Activated T-helper 1 cell treated with anti-CD3 and anti-CD28 coated beads, Interleukin-2, amount 50 U/mL, for 16 hours (primary cell): ENCODE data around the gene ATP9B.
"Not testable (repeated sequence)": the region's sequence is repeated elsewhere in the genome, so short reads cannot be mapped to it uniquely, and the experiment has no call there.

Experiments
- DNase-seq, 2 donors: peaks; one replicate each; pipeline ENCODE4 v3.0.0-alpha.2; 2020; ENCODE audit warnings: low read depth in 1 of 2, low spot score in 1 of 2

Gene ATP9B

DNA sequence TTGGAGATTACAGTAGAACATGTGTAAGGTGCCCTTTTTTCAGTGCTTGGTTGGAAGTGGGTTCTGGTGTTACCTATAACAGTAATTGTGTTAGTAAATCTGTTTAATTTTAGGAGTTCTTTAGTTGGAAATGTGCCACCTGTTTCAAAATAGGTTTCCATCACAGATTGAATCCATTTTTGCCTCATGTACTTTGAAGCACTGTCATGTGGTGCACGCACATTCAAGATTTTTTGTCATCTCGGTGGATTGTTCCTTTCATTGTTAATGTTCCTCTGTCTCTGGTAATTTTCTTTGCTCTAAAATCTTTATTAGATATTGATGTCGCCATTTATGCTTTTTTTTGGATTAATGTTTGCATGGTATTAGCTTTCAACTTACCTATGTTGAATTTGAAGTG, 1.3 kb downstream of the ATP9B start:
- DNase-seq = no peak

DNA sequence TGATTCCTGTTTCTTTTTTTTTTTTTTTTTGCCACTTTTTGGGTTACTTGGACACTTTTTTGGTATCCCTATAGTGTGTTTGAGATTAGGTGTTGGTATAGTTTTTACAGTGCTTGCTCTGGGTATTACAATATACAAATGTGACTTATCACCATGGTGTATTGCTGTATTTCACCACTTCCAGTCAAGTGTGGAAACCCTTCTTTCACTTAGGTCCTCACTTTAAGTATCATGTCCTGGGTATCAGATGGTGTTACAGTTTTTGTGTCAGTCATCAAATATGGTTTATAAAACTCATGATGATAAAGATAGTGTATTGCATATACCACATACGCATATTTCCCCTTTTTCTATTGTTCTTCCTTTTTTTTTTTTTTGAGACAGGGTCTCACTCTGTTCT, 1.8 kb downstream of the ATP9B start:
- no peak for DNase-seq

DNA sequence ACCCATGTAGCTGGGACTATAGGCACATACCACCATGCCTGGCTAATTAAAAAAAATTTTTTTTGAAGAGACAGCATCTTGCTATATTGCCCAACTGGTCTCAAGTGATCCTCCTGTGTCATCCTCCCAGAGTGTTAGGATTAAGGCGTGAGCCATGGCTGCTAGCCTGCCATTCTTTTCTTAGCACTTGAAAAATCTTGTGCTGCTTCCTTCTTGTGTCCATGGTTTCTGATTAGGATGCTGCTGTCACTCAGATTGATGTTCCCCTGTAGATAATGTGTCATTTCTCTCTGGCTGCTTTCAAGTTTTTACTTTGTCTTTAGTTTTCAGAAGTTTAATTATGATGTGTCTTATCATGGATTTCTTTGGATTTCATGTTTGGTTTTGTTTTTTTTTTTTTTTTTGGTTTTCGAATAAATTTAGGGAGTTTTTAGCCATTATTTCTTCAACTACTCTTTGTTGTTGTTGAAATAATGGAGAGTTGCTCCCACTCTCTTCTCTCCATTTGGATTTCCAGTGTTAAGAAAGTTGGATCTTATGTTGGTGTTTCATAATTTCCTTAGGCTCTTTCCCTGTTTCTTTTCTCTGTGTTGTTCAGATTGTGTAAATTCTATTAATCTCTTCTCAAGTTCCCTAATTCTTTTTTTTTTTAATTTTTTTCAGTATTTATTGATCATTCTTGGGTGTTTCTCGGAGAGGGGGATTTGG, 2.5 kb downstream of the ATP9B start:
- DNase-seq = no peak

DNA sequence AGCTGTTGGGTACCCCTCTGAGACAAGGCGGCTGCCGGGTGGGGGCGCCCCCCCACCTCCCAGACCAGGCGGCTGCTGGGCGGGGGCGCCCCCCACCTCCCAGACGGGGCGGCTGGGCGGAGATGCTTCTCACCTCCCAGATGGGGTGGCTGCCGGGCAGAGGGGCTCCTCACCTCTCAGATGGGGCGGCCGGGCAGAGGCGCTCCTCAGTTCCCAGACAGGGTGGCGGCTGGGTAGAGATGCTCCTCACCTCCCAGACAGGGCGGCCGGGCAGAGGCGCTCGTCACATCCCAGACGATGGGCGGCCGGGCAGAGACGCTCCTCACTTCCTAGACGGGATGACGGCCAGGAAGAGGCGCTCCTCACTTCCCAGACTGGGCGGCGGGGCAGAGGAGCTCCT, 3.5 kb downstream of the ATP9B start:
- not testable (repeated sequence) for DNase-seq

DNA sequence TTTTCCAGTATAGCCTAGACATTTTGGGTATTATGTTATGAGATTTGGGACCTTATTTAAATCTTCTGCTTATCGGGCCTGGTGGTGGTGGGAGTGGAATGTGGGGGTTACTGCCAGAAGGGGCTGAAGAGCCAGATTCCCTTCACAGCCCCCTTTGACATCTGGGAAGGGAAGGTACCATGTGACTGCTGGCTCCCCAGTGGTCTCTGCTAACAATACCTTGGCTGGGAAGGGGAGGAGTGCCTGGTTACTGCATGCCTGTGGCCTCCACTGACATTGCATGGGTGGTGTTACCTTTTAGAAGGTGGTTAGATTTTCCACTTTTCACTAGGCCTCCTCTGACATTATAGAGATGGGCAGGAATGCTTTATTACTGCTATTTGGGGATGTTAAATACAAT, 8.0 kb downstream of the ATP9B start:
- no peak for DNase-seq

DNA sequence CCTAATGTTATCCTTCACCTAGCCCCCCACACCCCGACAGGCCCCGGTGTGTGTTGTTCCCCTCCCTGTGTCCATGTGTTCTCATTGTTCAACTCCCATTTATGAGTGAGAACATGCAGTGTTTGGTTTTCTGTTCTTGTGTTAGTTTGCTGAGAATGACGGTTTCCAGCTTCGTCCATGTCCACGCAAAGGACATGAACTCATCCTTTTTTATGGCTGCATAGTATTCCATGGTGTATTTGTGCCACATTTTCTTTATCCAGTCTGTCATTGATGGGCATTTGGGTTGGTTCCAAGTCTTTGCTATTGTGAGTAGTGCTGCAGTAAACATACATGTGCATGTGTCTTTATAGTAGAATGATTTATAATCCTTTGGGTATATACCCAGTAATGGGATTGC, 9.6 kb downstream of the ATP9B start:
- not testable (repeated sequence) for DNase-seq

DNA sequence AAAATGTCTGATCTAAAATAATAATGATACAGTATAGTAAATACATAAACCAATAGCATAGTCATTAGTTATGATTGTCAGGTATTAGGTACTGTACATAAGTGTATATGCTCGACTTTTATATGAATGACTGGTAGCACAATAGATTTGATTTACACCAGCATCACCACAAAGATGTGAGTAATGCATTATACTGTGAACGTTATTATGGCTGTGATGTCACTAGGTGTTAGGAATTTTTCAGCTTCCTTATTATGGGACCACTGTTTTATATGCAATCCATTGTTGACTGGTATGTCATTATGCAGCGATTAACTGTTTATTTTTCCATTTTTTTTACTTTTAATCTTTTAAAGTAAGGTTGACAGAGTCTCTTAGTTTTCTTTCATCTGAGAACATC, 23.7 kb downstream of the ATP9B start:
- DNase-seq = no peak

DNA sequence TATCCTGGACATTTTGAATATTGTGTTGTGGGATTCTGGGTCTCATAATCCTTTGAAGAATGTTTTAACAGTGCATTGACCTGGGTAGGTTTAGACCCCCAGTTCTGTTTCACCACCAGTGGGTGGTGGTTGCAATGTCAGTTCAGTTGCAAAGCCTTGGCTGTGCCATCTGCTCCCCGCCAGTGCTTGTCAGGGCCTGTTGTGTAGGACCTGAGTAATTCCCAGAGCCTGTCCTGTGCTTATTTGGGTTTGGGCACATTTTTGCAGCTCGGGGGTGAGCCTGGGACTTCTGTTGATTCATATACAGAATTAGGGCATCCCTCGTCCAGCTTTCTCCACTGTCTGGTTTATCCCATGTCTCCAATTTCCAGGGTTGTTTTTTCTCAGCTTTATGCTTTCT, 24.8 kb downstream of the ATP9B start:
- DNase-seq = no peak

DNA sequence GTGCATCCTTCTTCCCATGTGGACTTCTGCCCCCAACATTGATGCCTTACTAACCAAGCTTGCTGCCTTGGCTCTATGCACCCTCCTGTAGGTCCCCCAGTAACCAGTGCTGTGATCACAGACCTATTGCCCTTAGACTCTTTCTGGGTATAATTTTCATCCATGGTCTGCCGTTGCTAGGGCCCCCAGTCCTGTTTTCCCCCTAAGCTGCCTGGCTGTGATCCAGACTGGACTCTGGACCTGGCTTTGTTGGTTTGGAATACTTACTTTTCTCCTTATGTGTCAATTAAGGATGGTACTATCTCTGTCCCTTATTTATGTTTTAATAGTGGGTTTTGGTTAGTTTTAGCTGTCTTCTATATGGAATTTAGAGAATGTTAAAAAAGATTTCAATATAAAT, 26.0 kb downstream of the ATP9B start:
- DNase-seq = no peak

DNA sequence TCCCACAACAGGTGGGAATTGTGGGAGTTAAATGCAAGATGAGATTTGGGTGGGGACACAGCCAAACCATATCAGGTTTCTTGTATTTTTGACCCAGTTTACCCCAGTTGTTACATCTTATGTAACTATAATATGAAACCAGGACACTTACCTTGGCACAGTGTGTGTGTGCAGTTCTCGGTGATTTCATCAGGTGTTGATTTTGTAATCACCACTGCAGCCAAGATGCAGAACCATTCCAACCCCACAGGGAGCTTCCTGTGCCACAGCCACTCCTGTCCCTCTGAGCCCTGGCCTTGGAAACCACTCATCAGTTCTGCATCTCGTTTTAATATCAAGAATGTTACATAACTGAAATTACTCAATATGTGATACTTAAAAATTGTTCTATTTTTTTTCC, 31.8 kb downstream of the ATP9B start:
- DNase-seq = no peak

DNA sequence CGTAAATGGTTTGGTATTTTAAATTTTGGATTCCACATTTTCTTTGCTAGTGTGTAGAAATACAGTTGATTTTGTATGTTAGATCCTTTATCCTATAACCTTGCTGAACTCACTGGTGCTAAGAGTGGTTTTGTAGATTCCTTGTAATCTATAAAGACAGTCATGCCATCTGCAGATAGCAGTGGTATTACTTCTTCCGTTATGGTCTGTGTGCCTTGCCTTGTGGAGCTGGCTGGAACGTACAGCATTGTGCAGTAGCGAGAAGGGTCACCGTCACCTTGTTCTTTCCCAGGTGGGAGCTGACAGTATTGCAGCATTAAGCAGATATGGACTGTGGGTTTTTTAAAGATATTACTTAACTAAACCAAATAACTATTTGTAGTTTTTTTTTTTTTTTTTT, 33.7 kb downstream of the ATP9B start:
- DNase-seq = no peak

DNA sequence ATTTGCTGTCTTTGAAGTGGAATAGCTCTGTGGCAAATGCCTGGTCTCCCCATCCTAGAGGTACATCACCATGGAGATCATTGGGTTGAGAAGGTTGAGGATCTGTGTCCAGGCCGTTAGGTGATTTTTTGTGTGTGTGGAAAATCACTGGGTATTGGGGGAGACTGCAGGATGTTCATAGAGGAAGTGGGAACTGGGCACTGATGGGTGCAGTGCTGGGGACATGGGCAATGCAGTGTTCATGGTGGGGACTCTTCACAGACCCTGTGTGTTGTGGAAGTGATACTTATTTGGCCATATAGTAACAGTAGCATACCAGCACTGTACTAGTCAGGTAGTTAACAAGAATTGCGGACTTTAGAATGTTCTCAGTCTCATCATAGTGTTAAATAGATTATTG, 34.9 kb downstream of the ATP9B start:
- DNase-seq = no peak

DNA sequence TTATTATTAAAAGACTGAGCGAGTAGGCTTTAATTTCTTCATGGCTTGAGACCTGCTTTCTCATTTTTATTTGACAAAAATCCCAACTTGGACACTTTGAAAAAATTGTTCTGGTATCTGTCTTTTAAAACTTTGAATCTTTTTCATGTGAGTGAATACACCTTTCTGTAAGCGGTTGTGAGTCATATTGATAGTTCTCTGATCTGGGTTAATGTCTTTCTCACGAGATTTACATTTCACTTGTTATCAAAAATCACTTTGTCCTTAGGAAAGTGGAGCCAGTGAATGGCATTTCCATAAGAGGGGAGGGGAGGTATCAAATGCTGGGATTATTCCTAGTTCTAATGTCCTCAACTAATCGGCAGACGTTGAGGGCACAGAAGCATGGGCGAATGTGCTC, 36.3 kb downstream of the ATP9B start:
- DNase-seq = no peak

DNA sequence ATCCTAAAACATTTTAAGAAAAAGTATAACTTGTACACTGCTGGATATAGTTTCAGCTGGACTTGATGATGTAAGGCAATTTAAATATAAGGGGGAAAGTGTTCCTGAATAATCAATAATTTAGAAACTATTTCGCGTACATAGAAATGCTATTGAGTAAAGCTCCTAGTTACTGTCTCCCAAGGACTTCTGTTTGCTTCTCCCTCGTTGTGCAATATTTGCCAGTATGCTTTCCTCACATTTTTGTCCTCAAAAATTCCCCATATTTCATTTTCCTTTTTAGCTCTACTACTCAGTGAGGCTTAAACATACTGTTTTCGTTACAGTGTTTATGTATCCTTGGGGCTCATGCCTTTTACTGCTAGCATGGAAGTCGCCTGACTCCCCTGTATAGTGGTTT, 36.9 kb downstream of the ATP9B start:
- DNase-seq = no peak

DNA sequence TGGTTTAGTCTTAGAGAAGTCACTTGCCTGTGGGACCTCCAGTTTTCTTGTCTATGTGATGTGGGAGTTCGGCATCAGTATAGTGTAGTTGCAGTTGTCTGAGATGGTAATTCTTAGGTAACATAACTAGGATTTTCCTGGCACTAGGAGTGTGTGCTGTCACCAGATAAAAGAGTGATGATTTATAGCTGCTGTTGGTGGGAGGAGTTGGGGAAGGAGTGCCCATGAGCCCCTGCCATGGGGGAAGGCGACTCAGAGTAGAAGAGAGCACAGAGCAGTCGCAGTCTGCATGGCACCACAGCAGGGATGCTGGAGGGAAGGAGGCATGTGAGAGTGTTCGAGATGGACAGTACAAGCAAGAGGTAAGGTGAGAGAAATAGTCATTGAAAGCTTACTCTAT, 38.7 kb downstream of the ATP9B start:
- DNase-seq = no peak

DNA sequence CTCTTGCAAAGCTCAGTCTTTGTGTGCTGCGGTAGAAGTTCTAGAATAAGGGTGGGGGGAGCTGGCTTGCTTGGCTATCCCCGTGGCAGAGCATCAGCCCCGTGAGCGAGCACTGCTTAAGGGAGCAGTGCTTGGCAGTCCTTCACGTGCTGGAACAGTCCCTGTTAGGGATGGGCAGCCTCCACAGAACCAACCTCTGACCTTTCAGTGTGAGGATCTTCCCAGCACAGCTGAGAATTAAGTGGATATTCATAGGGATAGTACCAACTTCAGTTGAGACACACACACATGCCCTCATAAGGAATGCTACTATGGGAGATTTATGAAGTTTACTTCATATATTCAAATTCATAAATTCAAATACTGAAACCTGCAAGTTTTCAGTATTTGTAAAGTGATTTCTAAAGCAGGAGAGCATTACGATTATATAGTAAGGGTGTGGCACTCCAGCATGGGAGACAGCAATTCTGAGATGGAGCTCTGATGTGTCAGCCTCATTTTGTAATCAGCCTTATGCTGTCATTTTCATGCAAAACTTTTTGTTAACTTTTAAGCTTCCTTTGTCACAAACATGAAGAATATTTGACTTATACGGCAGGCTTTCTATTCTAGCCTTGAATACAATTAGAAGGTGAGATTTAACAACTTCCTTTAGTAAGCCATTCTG, 39.5 kb downstream of the ATP9B start:
- no peak for DNase-seq

DNA sequence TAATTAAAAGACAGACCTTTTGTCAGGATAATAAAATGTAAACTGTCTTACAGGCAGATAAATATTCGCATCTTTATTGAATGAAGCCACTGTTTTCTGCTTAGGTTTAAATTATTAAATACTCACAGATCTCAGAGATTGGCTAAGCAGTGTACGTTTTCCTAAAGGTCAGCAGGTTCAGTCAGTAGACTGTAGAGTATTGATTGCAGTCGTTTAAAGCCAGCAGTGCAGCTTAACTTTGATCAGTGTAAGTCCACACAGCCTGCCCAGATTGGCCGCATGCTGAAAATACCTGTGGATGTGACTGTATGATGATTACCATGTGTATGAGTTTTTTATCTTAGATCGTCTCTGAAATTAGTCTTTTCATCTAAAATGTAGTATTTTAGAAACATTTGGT, 42.3 kb downstream of the ATP9B start:
- DNase-seq = no peak

DNA sequence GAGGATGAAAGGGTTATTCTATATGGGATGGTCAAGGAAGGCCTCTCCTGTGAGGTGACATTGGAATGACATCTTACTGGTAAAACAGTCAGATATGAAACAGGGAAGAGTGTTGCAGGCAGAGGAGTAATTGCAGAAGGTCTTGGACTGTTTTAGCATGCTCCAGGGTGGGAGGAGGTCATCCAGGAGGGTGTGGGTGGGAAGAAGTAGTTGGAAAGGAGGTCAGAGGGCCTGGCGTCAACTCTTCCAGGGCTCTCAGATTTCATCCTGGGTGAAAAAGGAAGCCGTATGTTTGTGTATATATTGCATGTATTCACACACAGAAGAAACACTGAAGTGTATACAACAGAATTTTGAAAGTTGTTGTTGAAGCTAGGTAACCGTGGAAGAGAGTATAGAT, 48.2 kb downstream of the ATP9B start:
- DNase-seq = no peak

DNA sequence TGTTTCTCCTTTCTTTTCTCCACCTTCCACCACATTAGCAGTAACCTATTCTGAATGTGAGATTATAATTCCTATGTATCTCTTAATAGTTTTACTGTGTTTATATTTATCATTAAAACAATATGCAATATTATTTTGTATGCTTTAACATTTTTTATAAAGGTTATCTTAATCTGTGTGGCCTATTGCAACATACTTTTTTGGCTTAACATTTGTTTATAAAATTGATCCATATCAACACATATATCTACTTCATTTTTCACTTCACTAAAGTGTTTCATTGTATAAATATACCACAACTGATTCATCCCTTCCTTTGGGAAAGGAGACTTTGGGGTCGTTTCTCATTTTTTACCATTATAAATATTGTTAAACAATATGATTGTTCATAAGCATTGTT, 48.6 kb downstream of the ATP9B start:
- DNase-seq = no peak

DNA sequence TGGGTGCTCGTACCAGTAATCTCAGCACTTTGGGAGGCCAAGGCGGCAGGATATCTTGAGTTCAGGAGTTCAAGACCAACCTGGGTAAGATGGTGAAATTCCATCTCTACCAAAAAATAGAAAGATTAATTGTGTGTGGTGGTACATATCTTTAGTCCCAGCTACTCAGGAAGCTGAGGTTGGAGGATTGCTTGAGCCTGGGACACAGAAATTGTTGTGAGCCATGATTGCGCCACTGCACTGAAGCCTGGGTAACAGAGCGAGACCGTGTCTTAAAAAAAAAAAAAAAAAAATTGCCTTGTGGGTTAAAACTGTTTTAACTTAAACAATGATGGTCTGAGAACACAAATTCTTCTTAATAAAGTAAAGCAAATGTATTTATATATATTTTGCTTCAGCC, 49.6 kb downstream of the ATP9B start:
- no peak for DNase-seq

DNA sequence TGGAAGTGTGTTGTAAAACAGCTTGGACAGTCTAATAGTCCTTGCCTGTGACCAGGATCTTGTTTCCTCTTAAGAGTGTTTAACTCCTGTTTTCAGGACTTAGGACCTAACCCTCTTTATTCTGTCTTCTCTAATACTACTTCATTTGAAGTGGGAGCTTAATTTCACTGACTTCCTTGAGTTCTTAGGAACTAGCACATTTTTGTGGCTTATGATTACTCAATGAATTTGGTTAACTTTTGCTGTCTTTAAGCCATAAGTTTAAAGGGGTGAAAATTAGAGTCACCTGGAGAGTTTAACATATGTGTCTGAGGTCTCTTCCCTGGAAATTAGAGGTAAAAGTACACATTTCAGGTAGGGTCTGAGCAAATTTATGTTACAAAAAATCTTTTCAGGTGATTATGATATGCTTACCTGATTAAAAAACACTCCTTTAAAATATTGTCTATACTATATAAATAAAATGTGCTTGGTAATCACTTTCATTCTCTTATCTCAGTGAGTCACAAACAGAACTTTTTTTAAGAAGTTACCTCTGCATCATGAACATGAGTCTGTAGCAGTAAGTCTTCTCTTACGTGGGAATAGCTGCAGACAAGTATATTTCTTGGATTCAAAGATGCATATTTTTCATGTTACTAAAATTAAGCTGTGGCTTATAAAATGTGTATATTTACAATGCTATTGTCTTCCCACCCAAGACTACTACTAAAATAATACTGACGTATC, 52.7 kb downstream of the ATP9B start:
- DNase-seq = no peak

DNA sequence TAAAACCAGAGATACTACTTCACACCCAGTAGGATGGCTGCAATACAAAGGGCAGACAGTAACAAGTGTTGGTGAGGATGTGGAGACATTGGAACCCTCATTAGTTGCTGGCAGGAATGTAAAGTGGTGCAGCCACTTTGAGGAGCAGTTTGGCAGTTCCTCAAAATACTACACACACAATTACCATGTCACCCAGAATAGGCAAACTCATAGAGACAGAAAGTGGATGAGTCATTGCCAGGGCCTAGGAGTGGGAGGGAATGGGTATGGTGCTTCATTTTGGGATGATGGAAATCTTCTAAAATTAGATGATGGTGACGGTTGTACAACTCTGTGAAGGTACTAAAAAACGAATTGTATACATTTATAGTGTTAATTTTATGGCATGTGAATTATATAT, 54.8 kb downstream of the ATP9B start:
- DNase-seq = no peak

DNA sequence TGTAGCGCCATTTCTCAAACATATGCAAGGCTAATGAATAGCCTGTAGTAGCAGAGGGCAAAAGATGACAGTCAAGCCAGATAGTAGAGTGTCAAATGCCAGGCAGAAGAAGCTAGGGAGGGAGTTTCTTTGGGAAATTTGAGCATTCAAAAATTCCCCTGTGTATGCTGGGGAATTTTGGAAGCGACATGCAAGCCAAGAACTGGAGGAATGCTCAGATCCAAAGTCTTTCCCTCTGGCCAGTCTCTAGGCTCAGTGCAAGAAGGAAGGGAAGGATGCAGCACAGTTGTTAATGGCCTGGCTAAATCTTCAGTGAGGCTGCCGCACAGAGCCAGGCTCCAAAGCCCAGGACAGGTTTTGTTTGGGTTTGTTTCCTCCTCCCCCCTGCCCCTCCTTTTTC, 59.9 kb downstream of the ATP9B start:
- DNase-seq = no peak
